ENCODE results near the gene HAUS3.

HAUS3 gene

DNA sequence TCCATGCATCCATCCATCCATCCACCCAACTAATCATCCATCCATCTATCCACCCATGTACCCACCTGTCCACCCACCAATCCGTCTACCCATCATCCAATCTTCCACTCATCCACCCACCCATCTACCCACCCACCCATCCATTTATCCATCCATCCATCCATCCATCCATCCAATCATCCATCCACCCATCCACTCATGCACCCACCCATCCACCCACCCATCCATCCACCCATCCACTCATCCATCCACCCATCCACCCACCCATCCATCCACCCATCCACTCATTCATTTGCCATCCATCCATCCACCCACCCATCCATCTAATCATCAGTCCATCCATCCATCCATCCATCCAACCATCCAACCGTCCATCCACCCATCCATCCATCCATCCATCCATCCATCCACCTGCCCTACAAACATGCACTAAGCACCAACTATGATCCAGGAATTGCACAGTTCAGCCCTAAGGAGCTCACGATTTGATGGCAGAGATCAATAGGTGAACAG, 41.3 kb upstream of the HAUS3 start (continued):
- TF ChIP-seq, protein P1, sequence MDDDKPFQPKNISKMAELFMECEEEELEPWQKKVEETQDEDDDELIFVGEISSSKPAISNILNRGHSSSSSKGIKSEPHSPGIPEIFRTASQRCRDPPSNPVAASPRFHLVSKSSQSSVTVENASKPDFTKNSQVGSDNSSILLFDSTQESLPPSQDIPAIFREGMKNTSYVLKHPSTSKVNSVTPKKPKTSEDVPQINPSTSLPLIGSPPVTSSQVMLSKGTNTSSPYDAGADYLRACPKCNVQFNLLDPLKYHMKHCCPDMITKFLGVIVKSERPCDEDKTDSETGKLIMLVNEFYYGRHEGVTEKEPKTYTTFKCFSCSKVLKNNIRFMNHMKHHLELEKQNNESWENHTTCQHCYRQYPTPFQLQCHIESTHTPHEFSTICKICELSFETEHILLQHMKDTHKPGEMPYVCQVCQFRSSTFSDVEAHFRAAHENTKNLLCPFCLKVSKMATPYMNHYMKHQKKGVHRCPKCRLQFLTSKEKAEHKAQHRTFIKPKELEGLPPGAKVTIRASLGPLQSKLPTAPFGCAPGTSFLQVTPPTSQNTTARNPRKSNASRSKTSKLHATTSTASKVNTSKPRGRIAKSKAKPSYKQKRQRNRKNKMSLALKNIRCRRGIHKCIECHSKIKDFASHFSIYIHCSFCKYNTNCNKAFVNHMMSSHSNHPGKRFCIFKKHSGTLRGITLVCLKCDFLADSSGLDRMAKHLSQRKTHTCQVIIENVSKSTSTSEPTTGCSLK (tag by site-specific recombination; IDR thresholded peaks at IDR 0.05) = no peak
- TF ChIP-seq ZNF585B (tag by site-specific recombination; IDR thresholded peaks at IDR 0.05) (no peak), HOXD13 (CRISPR knock-in tag; IDR thresholded peaks at IDR 0.05; ENCODE audit: borderline replicate concordance) (no peak), KLF10 (tag by site-specific recombination; IDR thresholded peaks at IDR 0.05) (no peak), ZNF214 (tag by site-specific recombination; IDR thresholded peaks at IDR 0.05; ENCODE audit: borderline replicate concordance) (no peak), ZNF366 (tag by site-specific recombination; conservative IDR thresholded peaks at IDR 0.05) (peak; percentile 90), ZNF112 (tag by site-specific recombination; IDR thresholded peaks at IDR 0.05) (no peak), HOXA7 (CRISPR knock-in tag; IDR thresholded peaks at IDR 0.05; ENCODE audit: borderline replicate concordance) (no peak), ZNF501 (tag by site-specific recombination; IDR thresholded peaks at IDR 0.05) (no peak), ZNF558 (tag by site-specific recombination; IDR thresholded peaks at IDR 0.05) (no peak), ZNF416 (tag by site-specific recombination; IDR thresholded peaks at IDR 0.05) (no peak), ZFHX2 (tag by site-specific recombination; conservative IDR thresholded peaks at IDR 0.05) (peak; percentile 81)
- TF ChIP-seq, protein P2, sequence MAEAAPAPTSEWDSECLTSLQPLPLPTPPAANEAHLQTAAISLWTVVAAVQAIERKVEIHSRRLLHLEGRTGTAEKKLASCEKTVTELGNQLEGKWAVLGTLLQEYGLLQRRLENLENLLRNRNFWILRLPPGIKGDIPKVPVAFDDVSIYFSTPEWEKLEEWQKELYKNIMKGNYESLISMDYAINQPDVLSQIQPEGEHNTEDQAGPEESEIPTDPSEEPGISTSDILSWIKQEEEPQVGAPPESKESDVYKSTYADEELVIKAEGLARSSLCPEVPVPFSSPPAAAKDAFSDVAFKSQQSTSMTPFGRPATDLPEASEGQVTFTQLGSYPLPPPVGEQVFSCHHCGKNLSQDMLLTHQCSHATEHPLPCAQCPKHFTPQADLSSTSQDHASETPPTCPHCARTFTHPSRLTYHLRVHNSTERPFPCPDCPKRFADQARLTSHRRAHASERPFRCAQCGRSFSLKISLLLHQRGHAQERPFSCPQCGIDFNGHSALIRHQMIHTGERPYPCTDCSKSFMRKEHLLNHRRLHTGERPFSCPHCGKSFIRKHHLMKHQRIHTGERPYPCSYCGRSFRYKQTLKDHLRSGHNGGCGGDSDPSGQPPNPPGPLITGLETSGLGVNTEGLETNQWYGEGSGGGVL (tag by site-specific recombination; IDR thresholded peaks at IDR 0.05) = no peak

DNA sequence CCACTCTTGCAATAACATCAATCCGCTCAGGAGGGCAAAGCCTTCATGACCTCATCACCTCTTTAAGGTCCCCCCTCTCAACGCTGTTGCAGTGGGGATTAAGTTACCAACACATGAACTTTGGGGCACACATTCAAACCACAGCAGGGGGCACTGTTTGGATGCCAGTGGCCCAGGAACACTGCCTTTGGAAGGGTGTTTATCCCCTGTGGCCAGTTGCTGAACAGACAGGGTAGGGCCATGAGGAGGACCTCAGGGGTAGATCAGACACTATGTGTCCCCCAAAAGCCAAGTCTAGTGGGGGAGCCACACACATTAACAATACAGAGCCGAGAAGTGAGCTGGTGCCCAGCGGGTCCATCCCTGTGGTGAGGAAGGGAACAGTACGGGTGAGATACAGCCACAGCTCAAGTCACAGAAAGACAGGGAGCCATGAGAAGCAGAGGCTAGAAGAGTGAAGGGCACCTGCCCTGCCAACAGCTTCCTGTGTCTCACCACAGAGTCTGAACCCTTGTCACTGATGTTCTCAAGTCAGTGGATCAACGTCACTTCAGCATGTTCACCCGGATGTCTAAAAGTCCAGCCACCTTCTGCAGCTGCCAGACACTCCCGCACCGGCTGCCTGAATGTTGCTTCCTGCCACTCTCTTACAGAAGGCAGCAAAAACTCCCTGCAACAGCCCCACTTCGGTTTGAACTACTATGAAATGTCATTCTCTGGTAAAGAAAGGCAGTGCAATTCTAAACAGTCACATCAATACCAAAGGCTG, 39.8 kb upstream of the HAUS3 start:
- ChIA-PET POLR2A (no interaction called here), CTCF (interaction anchor here (0.9 kb wide), 1 partner anchor 160 kb away, joined by 3 read pairs; no protein-coding TSS in a partner anchor)
- no peak overlapping the region for H3K27ac ChIP-seq (ENCODE audit: extremely low read depth, low read depth, low read length)
- no peak for TF ChIP-seq ZNF394 (tag by site-specific recombination; IDR thresholded peaks at IDR 0.05; ENCODE audit: borderline replicate concordance)
- TF ChIP-seq, protein P2 (tag by site-specific recombination; IDR thresholded peaks at IDR 0.05) = peak; percentile 80
- H3K9me3 ChIP-seq (ENCODE audit: control insufficient read depth, insufficient read depth, low read depth, low read length) = no peaks in the 10 kb centered on the region
- no peaks in the 10 kb centered on the region for H3K36me3 ChIP-seq (ENCODE audit: control insufficient read depth in 2 of 2, insufficient read depth in 1 of 2, low read length in 2 of 2)
- H3K4me1 ChIP-seq (ENCODE audit: control insufficient read depth, insufficient read depth, low read length) = no peaks in the 10 kb centered on the region
- H3K4me3 ChIP-seq (ENCODE audit: low read depth, low read length) = no peak overlapping the region

DNA sequence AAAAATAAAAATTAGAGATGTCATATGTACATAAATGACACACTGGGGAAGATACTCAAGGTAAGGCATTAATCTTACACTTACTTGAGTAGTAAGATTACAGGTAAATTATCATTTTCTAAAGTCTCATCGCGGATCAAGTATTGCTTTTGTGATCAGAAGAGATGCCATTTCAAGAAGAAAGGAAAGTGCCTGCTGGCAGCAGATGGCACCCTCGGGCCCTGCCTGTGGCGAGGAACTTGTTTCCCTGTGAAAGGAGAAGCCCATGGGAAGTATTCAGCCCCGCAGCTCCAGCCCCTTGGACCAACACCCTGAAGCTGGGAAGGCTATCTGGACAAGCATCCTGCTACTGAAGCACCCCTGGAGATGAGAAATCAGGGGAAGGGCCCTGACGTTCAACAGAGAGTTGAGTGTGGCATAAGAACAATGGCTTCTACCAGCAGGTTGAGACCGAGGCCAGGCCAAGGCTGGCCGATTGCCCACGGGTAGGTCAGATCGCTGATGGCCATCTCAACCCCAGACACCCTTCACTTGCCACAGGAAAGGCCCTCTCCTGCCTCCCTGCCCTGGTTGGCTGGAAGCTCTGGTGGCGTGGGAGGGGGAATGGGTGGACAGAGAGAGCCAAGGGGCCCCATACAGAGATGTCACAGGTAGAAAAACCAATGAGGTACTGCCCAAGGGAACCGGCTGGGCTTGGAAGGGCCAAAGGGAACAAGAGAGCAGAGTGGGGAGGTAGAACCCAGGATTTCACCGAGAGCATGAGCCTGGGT, 38.8 kb upstream of the HAUS3 start:
- no peaks in the 10 kb centered on the region for H3K9me3 ChIP-seq (ENCODE audit: control insufficient read depth, insufficient read depth, low read depth, low read length)
- ChIA-PET CTCF (no interaction called here), POLR2A (no interaction called here)
- no peak overlapping the region for H3K27ac ChIP-seq (ENCODE audit: extremely low read depth, low read depth, low read length)
- H3K36me3 ChIP-seq (ENCODE audit: control insufficient read depth in 2 of 2, insufficient read depth in 1 of 2, low read length in 2 of 2) = no peaks in the 10 kb centered on the region
- no peak overlapping the region for H3K4me3 ChIP-seq (ENCODE audit: low read depth, low read length)
- H3K4me1 ChIP-seq (ENCODE audit: control insufficient read depth, insufficient read depth, low read length) = no peaks in the 10 kb centered on the region
- TF ChIP-seq ZNF391 (tag by site-specific recombination; IDR thresholded peaks at IDR 0.05; ENCODE audit: borderline replicate concordance, low read depth) = no peak
- TF ChIP-seq ZNF266 (tag by site-specific recombination; IDR thresholded peaks at IDR 0.05; ENCODE audit: low read depth) = no peak
- TF ChIP-seq, protein P3, sequence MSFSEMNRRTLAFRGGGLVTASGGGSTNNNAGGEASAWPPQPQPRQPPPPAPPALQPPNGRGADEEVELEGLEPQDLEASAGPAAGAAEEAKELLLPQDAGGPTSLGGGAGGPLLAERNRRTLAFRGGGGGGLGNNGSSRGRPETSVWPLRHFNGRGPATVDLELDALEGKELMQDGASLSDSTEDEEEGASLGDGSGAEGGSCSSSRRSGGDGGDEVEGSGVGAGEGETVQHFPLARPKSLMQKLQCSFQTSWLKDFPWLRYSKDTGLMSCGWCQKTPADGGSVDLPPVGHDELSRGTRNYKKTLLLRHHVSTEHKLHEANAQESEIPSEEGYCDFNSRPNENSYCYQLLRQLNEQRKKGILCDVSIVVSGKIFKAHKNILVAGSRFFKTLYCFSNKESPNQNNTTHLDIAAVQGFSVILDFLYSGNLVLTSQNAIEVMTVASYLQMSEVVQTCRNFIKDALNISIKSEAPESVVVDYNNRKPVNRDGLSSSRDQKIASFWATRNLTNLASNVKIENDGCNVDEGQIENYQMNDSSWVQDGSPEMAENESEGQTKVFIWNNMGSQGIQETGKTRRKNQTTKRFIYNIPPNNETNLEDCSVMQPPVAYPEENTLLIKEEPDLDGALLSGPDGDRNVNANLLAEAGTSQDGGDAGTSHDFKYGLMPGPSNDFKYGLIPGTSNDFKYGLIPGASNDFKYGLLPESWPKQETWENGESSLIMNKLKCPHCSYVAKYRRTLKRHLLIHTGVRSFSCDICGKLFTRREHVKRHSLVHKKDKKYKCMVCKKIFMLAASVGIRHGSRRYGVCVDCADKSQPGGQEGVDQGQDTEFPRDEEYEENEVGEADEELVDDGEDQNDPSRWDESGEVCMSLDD (tag by site-specific recombination; IDR thresholded peaks at IDR 0.05) = no peak
- TF ChIP-seq, protein P4, sequence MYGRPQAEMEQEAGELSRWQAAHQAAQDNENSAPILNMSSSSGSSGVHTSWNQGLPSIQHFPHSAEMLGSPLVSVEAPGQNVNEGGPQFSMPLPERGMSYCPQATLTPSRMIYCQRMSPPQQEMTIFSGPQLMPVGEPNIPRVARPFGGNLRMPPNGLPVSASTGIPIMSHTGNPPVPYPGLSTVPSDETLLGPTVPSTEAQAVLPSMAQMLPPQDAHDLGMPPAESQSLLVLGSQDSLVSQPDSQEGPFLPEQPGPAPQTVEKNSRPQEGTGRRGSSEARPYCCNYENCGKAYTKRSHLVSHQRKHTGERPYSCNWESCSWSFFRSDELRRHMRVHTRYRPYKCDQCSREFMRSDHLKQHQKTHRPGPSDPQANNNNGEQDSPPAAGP (tag by site-specific recombination; IDR thresholded peaks at IDR 0.05) = no peak
- no peak for TF ChIP-seq ZNF354C (tag by site-specific recombination; IDR thresholded peaks at IDR 0.05; ENCODE audit: borderline replicate concordance, low read depth)
- no peak for TF ChIP-seq GLI2 (tag by site-specific recombination; IDR thresholded peaks at IDR 0.05; ENCODE audit: borderline replicate concordance, low read depth)
- no peak for TF ChIP-seq ZNF416 (tag by site-specific recombination; IDR thresholded peaks at IDR 0.05)
- TF ChIP-seq ZNF658 (tag by site-specific recombination; IDR thresholded peaks at IDR 0.05) = no peak

Measured in HEK293 (cell line).